RPMI7951 (cell line): ENCODE measurements around the gene G0S2. TPM values are rescaled to one million over a fixed set of nuclear protein-coding genes. Genes with fewer than 3 reads are reported as not detected.
A peak's percentile ranks its signal among the peaks of the same experiment; 100 is the strongest.

Experiments used
- DNase-seq: peaks from one replicate; pipeline ENCODE4 v3.0.0-alpha.2; 2012; ENCODE audit warnings: low read depth
- total RNA-seq: library from RNA; depleted of rRNA; stranded (reverse); fragments of >200 nt; shearing (Covaris generic); gene quantifications from 2 replicates; pipeline ENCODE4 v1.2.3, GENCODE V29; 2014; rRNA removed

The G0S2 gene, protein sequence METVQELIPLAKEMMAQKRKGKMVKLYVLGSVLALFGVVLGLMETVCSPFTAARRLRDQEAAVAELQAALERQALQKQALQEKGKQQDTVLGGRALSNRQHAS
- total RNA-seq: 20.9 and 31.5 TPM in 2 replicates

DNA sequence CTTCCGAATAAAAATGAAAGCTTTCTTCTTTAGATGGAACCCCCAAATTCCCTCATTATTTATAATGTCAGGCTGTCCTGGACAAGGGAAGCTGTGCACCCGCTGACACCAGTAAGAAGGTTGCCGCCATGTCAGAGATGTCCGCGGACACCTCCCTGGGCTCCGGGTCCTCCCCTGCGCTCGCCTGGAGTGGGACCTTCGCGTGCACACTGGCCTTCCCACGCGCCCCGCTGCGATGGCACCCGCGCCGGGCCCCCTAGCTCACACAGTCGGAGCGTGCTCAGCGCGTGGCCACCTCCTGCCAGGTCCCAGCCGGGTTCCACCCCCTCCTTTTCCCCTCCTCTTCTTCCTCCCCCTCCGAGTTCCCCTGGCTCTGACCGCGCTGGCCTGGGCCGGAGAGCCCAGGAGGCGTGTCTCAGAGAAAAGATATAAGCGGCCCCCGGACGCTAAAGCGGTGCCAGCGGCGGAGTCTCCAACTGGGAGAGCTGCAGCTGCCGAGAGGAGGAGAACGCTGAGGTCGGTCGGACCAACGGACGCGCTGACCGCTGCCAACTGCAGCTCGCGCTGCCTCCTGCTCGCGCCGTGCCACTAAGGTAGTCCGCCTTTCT lies at the start of gene G0S2:
TSS of gene G0S2 (plus strand) at position 456 of the 608 bp plus-strand sequence. CDS start 273 bp downstream, outside the sequence.
- peak; percentile 85 for DNase-seq

DNA sequence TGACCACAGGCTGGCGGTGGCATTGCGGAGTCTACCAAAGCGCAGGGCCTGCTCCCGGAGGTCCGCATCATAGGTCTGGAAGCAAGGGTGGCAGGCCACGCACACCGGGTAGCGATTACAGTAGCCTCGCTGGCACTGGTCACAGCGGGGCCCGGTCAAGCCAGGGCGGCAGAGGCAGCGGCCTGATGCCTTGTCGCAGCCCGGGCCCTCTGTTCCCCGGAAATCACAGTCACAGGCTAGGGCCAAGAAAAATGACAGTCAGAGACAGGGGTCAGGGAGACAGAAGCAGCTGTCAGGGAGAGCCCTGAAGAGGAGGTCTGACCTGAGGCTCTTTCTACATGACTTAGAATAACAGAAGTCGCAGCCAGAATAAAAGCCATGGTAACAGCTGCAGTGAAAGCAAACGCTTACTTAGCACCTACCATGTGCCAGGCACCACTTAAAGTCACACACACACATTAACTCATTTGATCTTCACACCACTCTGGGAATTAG lies 49.4 kb upstream of the G0S2 start:
- peak; percentile 66 for DNase-seq

DNA sequence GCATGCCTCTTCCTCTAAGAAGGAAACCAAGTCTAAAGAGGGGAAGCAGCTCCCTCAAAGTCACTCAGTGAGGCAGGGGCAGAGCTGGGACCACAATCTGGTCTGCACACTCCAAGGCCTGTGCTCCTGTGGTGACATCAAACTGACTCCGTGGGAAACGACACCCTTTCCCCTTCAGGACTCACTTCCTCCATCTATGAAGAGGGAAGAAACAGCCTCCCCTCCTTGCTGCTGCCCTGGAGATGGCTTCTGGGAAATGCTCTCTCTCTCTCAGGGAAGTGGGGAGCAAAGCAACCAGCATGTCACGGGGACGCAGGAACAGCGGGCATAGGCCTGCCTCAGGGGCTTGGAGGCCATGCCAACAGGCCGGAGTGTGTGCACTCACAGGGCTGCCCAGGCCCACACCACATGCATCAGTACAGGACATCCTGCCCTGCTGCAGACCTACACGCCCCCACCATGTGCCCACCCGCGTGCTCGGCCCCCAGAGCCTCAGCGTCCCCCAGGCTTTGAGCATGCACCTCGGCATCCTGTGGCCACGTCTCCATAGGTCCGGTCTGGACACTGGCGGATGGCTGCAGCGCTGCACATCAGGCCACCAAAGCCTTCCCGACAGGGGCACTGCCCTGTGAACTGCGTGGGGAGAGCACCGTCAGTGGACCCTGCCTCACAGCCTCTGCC lies 48.7 kb upstream of the G0S2 start:
- DNase-seq: no peak

DNA sequence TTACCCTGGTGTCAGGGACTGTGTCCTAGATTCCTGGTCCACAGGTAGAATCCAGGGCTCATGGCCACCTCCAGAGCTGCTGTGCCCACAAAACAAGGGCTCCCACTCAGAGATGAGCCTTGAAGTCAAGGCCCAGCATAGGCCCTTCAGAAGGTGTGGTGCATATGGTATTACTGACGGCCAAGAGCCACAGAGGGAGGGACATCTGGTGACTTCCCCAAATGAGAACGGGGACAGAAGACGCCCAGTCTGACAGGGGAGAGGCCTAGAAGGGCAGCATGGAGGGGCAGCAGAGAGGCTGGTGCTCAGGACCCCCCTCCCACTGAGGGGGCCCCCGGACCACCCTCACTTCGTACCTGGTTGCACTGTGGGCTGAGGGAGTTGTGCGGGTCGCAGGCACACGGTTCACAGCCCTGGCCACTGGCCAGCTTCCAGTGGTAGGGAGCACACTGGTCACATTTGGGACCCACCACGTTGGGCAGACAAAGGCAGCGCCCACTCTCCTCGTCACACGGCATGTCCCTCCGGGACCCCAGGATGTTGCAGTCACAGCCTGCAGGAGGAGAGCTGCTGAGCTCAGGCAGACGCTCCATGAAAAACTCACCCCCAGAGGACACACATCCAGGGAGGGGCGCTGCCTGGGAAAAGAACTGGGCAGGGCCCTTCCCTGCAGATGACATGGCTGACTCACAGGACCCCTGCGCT lies 48.0 kb upstream of the G0S2 start:
- no peak for DNase-seq

DNA sequence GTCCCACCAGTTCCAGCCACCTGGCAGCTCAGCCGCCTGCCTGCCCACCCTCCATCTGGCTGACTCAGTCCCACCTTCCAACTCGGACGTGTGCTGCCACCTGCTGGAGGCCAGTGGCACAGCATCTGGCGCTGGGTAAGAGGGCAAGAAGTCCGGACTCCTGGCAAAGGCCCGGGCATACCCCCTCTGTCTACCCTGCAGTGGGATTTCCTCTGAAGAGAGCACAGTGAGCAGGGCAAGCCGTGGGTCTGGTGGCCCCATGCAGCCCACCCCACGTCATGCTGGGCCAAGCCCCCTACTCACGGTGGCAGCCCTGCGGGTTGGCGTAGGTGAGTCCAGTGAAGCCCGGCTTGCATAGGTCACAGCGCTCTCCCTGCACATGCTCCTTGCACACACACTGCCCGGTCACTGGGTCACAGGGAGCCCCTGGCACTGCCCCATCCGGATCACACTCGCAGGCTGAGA lies 47.4 kb upstream of the G0S2 start:
- peak; percentile 70 for DNase-seq

DNA sequence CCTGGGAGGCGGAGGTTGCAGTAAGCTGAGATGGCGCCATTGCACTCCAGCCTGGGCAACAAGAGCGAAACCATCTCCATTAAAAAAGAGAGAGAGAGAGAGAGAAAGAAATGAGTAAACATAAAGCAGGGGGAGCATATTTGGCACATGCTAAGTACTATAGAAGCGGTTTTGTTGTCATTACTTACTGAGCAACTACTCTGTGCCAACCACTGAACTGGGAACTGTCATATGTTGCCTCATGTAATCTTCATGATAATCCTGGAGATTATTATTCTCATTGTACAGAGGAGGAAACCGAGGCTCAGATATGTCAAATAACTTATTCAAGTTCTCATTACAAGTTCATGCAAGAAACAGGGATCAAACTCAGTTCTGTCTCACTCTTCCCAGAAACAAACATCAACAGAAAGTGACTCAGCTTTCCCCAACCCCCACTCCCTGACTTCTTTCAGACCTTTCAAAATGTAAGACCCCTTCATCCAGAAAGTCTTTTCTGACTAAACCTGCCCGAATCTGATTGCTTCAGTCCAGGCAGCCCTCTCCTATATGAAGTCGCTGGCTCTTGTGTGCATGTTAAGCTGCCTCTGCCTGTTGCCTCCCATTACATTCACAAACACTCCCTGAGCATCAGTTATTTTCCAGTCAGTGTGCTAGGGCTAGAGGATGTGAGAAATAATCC lies 46.5 kb upstream of the G0S2 start:
- no peak for DNase-seq

GRCh38 chr1:209629621-209630382 lies 45.4 kb upstream of the G0S2 start:
- DNase-seq: no peak

DNA sequence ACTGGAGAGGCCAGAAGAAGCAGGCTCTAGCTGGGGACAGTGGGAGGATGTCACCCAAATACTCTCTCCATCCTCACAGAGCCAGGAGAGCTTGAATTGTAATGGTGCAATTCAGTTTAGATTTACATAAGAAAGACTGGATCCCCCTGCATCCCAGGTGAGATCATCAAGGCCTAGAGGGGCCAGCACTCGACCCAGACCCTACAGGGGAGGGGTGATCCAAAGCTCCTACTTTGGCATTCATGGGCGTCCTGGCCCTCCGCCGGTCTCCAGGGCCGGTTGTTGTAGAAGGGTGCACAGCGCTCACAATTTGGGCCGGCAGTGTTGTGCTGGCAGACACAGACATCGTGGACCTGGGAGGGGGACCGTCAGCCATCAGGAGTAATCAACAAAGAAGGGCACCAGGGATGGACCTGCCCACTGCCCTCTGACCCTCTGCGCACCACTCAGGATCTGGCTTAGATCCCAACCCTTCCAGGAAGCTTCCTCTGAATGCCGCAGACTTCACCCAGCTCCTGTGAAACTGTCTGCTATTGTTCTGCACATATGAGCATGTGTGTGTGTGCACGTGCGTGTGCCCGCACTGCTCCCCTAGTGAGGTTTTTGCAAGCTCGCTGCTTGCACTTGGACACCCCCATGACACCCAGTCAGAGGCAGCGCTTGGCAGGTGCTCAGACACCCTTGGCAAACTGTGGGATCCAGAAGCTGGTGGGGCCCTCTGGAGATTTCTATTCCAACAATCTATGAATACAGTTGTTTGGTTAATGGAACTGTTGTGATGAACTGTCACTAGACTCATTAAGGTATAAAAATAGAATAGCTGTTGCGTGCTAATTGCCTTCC lies 44.6 kb upstream of the G0S2 start:
- DNase-seq: no peak

DNA sequence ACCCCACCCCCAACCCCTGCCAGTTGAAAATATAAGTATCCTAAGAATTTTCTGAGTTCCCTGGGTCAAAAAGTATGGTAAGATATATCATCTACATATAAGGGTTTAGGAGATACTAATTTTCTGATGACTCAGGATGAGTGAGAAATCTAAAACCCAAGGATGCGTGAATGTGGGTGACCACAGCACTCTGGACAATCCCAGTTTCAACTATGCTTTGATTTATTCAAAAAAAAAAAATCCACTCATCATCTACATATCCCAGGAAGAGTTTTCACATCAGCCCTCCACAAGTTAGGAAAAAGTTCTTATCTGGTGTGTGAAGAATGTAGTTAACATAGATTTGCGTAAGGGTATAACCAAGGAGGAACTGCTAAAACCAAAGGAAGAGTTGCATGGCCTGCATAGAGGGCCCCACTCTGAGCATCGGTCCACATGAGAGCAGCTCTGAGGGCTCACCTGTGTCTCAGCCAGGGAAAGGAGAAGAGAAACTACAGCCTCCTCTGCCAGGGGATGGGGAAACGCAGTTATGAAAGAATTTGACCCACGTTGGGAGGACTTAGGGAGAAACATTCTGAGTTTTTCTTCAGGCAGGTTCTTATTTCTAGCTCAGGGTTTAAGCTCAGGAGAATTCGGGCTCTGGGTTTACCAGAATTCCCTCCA lies 41.7 kb upstream of the G0S2 start:
- peak; percentile 80 for DNase-seq

- DNase-seq: peak; percentile 47
Measured at GRCh38 chr1:209634005-209634737, 41.0 kb upstream of the G0S2 start.

DNA sequence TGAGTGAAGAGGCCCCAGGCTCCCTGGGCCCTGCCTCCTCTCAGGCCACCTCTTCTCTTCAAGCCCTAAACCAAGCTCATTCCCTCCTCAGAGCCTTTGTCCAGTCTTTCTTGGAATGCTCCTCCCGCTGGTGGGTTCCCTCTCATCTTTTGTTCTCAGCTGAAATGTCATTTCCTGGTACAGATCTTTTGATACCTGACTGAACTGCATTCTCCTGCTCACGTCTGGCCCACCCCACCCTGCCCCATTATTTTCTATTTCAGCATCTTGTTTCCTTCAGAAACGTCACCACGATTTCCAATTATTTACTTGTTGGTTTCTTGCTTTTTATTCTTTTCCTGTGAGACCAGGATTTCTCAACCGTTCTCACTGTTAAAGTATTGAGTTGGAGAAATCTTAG lies 39.4 kb upstream of the G0S2 start:
- DNase-seq: no peak

DNA sequence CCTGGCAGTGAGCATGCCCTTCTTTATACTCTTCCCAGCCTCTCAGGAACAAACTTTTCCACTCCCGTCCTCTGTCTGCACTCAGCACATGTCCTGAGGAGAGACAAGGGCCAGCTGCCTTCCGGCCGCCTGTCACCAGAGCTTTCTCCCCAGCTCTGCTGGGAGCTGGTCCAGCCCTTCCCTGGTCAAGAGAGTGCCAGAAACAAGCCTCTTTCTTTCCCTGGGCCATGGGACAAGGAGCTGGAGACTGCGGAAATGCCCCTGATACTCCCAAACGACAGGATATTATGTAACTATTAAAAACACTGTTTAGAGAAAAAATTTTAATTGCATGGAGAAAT lies 33.4 kb upstream of the G0S2 start:
- peak; percentile 76 for DNase-seq

DNA sequence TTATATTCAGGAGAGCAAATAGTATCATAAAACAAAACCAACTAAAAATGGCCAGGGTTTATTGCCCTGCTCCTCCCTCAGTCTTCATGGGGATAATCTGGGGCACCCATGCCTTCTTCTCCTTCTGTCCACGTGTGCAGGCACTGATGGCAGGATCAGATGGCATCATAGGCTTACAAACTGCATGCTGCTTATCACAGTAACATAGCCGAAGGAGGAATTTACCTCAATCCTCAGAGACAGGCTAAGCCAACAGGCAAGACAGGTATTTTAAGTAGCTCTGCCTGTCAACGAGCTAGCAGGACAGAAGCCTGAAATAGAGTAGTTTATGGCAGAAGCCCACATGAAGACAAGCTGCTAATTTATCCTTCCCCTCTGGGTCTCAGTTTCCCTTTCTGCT lies 32.4 kb upstream of the G0S2 start:
- DNase-seq: no peak

GRCh38 chr1:209643285-209644020 lies 31.8 kb upstream of the G0S2 start:
- DNase-seq: peak; percentile 49

DNA sequence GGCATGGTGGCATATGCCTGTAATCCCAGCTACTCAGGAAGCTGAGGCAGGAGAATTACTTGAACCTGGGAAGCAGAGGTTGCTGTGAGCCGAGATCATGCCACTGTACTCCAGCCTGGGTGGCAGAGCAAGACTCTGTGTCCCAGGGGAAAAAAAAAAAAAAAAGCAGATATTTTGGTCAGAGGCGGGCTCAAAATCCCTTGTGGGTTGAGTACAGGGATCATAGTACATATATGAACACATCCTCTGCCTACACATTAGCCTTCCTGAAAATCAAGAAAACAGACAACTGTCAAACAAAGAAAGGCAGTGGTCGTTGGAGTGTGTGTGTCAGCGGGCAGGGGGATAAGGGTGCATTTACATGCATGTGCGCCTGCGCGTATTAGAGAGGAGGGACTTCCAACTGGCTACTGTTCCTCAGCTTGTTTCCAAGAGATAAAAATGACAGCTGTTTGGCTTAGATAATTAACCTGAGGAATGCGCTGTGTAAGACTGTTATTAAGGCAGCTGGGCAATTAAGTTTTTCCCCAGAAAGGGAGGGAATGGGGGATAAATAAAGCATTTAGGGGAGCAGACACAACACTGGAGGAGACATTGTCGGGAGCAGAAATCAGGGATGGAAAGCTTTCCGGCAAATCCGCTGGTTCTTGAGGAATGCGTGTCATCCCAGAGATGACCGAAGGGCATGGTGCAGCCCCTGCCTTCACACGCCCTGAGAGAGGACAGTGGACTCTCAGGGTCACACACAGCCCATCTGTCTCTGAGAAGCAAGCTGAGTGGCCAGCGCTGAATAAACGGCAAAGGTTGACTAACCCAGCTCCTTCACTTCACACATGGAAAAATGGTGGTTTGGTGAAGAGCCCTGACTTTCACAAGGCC lies 29.4 kb upstream of the G0S2 start:
- peak; percentile 35 for DNase-seq

DNA sequence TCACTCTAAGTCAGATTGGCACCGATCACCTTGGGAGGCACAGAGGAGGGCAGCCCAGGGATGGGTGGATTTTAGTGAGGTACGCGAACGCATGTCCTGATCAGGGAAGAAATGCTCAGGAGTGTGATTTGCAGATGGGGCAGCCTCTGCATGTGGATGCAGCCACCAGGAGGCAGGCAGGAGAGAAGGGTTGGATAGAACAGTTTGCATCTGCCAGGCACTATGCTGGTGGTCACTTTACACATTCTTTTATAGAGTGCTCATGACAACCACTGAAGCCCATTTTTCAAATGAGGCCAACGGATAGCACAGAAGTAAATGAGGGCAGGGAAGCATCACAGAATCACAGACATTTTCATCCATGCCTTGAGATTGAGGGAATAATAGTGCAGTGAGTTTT lies 28.7 kb upstream of the G0S2 start:
- DNase-seq: peak; percentile 82

DNA sequence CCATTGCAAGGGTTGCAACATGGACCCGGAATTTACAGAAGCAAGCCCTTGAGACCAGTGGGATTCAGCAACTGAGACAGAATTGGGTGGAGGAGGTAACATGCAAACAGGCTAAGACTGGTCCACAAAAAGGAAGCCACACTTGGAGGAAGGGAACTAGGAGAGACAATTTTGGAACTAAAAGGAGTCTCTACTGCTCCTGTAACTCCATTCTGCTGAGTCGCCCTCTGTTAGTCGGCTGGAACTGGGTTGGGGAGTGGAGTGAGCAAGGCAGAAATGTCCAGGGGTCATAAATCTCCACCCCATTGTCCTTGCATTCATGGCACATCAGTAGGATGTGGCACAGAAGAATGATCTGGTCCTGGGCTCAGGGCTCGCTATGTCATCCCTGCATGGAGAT lies 28.1 kb upstream of the G0S2 start:
- no peak for DNase-seq
